GM21360 (cell line): ENCODE results near the gene C11orf87.

Experiments
- ATAC-seq: cut with Tn5 transposase; IDR thresholded peaks from one replicate; pipeline ENCODE4 v1.9.1; 2021; ENCODE audit warnings: mild to moderate bottlenecking, moderate library complexity; ENCODE audit not compliant: unreplicated experiment

C11orf87 gene

DNA sequence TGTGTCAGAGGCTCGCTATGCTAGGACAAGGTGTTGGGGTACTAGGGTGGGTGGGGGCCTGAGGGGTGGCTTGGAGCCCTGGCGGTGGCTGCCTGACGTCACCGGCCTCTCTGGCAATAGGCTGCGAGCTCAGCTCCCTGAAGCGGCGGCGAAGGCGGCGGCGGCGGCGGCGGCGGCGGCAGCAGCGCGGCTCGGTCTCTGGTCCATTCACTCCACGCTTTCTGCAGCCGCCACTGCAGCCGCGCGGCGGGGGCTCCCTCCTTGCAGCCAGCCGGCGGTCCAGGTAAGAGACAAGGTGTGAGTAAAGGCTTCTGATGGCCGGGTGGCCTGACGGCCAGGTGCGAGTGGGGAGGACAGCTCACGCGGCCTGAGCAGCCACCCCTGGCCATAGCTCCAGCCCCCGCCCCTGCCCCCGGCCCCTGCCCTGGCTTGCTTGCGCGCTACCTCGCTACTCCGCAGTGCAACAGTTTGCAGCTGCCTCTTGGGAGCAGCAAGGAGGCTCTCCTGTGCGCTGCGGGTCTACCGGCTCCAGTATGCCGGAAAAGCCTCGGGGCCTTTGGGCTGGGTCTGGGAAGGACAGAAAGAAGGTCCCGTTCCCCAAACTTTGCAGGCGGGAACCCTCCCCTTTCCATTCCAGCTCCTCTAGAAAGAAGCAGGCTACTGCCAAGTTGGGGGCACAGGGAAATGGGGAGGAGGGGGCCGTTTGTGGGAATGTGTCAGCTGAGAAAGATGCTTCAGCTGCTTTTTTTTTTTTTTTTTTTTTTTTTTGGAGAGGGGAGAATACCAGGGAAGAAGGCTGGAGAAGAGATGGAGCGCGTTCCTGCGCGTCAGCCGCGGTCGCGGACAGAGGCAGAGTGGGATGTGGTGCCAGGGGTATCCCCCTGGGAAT is at the start of gene C11orf87:
TSS of gene C11orf87 (plus strand) at position 210 of the 889 bp plus-strand sequence. CDS start 1,444 bp downstream, outside the sequence.
- ATAC-seq, result no peak

DNA sequence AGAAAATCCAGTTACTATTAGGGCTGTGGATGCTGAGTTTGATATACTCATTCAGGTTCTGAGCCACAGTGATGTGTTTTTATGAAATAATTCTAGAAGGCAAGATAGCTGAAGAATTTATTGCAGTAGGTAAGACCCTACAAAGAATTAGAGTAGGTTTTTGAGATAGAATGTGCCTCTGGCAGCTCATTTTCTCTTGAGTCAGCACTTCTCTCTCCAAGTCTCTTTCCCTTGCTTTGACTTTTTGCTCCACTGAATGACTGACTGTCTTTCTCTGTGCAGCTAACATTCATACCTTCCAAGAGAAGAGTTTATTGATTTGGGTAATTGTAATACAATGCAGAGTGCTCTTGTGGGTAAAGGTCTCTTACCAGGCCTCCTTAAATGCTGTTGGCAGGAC is 48.0 kb upstream of the C11orf87 start:
- ATAC-seq, result no peak

DNA sequence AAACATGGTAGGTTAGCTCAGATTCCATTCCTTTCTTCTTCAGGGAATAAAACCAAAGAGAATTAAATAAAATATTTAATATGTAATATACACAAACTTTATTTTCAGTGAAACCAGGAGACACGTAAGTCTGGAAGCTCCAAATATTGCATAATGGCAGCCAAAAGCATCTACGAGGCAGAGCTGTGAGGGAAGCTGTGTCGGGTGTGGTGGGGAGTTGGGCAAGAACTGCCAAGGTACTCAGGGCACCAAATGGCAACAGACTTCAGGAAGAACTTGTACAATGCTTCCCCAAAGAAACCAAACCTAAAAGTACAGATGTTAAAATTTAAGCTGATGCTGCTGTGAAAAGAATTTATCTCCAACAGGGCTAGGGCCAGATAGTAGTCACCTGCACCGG is 47.5 kb upstream of the C11orf87 start:
- no peak for ATAC-seq

GRCh38 chr11:109377039-109377742 is 44.8 kb upstream of the C11orf87 start:
- no peak for ATAC-seq

GRCh38 chr11:109378034-109378433 is 44.0 kb upstream of the C11orf87 start:
- no peak for ATAC-seq

GRCh38 chr11:109383306-109383705 is 38.7 kb upstream of the C11orf87 start:
- ATAC-seq, result no peak

- ATAC-seq, result no peak
Observed at GRCh38 chr11:109384873-109385272, 37.1 kb upstream of the C11orf87 start.

GRCh38 chr11:109388982-109389381 is 33.0 kb upstream of the C11orf87 start:
- ATAC-seq, result no peak

DNA sequence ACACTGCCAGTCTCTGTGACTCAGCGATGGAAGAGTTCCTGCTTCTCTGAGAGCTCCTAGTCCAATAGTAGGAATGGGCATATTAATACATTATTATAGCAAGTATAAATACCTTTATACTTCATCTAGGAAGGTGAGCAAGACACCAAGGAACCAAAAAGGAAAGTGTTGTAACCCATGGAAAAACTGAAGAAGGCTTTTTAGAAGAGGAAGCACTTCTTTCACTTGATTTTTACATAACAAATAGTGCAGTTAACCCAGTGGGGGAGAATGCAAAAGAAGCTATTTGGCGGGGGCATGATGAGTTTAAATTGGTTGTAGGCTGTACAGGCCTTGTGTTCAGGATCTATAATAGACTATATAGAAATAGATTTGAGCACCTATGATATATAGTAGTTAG is 31.2 kb upstream of the C11orf87 start:
- no peak for ATAC-seq

GRCh38 chr11:109401545-109401944 is 20.4 kb upstream of the C11orf87 start:
- no peak for ATAC-seq

GRCh38 chr11:109405671-109406070 is 16.3 kb upstream of the C11orf87 start:
- no peak for ATAC-seq

DNA sequence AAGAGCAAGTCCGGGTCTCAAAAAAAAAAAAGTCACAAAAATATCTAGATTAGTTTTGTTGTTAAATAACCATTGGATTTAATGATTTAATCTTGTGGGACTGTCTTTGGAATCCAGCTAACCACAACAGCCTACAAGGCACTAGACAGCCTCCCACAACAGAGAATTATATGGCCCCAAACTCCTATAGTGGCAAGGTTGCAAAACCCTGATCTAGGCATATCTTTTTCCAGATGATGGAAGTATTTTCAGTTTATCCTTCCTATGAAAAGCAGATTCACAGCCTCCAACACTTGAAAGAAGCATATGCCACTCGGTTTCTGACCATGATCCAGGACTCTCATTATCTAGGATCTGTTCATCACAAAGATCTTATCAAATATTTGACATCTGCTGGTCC is 5.4 kb upstream of the C11orf87 start:
- ATAC-seq, result no peak

- ATAC-seq, result no peak
Observed at GRCh38 chr11:109422870-109423465, 978 bp downstream of the C11orf87 start.

GRCh38 chr11:109423466-109424190 is 1.6 kb downstream of the C11orf87 start:
- no peak for ATAC-seq

DNA sequence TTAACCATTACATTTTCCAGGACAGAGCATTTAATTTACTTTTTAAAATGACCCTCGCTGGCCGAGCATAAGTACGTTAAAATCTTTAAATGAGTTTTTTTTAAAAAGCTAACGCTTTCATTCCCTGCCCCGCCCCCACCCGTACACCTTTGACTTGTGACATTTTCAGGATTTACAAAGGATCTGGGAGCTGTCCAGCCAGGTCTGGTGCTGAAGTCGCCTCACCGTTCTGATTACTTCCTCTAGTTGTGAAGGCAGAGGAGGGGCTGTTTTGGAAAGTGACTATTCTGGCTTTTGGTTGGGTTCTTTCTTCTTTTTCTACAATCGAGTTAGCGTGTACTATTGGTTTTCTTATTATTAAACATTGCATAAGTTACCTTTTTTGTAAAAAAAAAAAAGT is 2.9 kb downstream of the C11orf87 start:
- no peak for ATAC-seq

- ATAC-seq, result no peak
Observed at GRCh38 chr11:109425554-109425953, 3.6 kb downstream of the C11orf87 start.

- peak; percentile 53 for ATAC-seq
Observed at GRCh38 chr11:109426442-109427240, 4.7 kb downstream of the C11orf87 start.

DNA sequence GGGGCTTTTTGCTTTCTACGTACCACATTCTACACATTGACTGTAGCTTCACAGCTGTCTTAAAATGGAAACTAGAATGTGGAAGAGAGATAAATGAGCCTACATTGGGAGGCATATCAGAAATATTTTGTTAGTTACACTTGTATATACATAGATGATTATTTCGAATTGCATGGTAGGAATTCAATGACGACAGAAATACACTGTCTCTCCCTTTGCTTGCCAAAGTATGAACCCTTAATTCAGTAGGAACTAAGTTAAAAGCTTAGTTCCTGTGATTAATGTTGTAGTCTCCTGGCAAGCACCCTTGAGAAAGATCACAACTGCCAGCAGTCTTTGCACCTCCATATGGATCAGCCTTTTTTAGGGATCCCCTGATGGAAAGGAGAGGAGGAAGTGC is 10.1 kb downstream of the C11orf87 start:
- no peak for ATAC-seq

DNA sequence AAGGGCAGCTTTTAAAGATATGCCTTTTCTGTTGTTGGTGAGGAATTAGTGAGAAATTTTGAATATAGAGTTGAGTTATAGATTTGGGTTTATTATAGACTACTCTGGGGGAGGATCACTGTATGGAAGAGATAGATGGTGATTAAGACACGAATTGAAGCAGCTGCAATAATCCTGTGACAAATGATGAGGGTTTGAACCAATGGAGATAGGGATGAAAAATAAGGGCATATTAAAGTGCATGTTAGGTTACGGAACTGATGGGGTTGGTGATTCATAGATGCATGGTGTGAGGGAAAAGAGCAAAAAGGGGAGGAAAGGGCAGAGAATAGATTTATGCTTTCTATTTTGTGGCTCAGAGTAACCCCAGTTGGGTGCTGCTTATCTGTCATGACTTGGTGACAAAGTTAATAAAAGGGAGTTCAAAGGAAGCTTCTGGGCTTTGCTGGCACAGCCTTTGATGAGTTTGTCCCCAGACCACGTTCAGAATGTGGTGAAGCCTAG is 11.8 kb downstream of the C11orf87 start:
- ATAC-seq, result no peak

- ATAC-seq, result no peak
Observed at GRCh38 chr11:109435121-109435742, 13.2 kb downstream of the C11orf87 start.
